HEK293 (cell line): ENCODE data around the gene TLCD3B.
"Not testable (repeated sequence)": the region's sequence is repeated elsewhere in the genome, so short reads cannot be mapped to it uniquely, and the experiment has no call there.

ENCODE experiments used
- CTCF ChIA-PET: fragments of 350-600 bp; formaldehyde crosslinking; extraction: SDS; loops from one replicate; lab custom pipeline; 2021; ENCODE audit warnings: antibody characterized with exemption; lab: Yijun Ruan, JAX
- POLR2A ChIA-PET: fragments of 300-600 bp; formaldehyde crosslinking; extraction: SDS; loops from one replicate; lab custom pipeline; 2020; ENCODE audit warnings: antibody characterized with exemption, inconsistent platforms; lab: Yijun Ruan, JAX
- H3K27ac ChIP-seq: fragments of 200-500 bp; sonication (Bioruptor generic); 2 replicates; pipeline ENCODE4 v1.5.1; 2014; ENCODE audit warnings: low read depth, low read length, control low read depth, inconsistent platforms; ENCODE audit errors: extremely low read depth
- H3K36me3 ChIP-seq, 2 experiments: fragments of 200-500 bp in 1 of 2; sonication (Bioruptor generic) in 1 of 2; 1 replicate in 1 of 2; 2 replicates in 1 of 2; pipeline ENCODE4 v1.5.1; 2014 to 2017; ENCODE audit warnings: inconsistent platforms in 2 of 2, low read length in 2 of 2; ENCODE audit not compliant: control insufficient read depth in 2 of 2, insufficient read depth in 1 of 2
- H3K4me1 ChIP-seq: fragments of 200-500 bp; sonication (Bioruptor generic); 2 replicates; pipeline ENCODE4 v1.5.1; 2014; ENCODE audit warnings: mild to moderate bottlenecking, low read length, inconsistent platforms; ENCODE audit not compliant: control insufficient read depth, insufficient read depth
- H3K4me3 ChIP-seq: 2 replicates; pipeline ENCODE4 v1.5.1; 2011; ENCODE audit warnings: low read depth, mild to moderate bottlenecking, control low read depth, low read length, moderate library complexity
- H3K9me3 ChIP-seq: fragments of 200-500 bp; sonication (Bioruptor generic); 2 replicates; pipeline ENCODE4 v1.5.1; 2014; ENCODE audit warnings: low read depth, low read length, inconsistent platforms; ENCODE audit not compliant: control insufficient read depth, insufficient read depth
- ELK4 ChIP-seq: IDR thresholded peaks from 2 replicates; pipeline ENCODE4 v1.6.1; 2011; ENCODE audit warnings: mild to moderate bottlenecking, low read depth, low read length, borderline replicate concordance
- GLI2 ChIP-seq: fragments of 450-650 bp; formaldehyde crosslinking; IDR thresholded peaks from 2 replicates; pipeline ENCODE4; 2017; ENCODE audit warnings: missing biosample characterization, missing genetic modification characterization, low read depth, borderline replicate concordance
- GLIS1 ChIP-seq: fragments of 450-650 bp; formaldehyde crosslinking; IDR thresholded peaks from 2 replicates; pipeline ENCODE4 v1.5.1; 2016; ENCODE audit warnings: missing biosample characterization, missing genetic modification characterization
- RBAK ChIP-seq: fragments of 450-650 bp; formaldehyde crosslinking; IDR thresholded peaks from 2 replicates; pipeline ENCODE4 v1.5.1; 2016; ENCODE audit warnings: missing biosample characterization, missing genetic modification characterization
- SALL2 ChIP-seq: fragments of 450-650 bp; formaldehyde crosslinking; IDR thresholded peaks from 2 replicates; pipeline ENCODE4 v1.5.0; 2017; ENCODE audit warnings: missing biosample characterization, mild to moderate bottlenecking, missing genetic modification characterization, borderline replicate concordance
- SCRT2 ChIP-seq: fragments of 450-650 bp; formaldehyde crosslinking; IDR thresholded peaks from 2 replicates; pipeline ENCODE4 v1.5.1; 2016; ENCODE audit warnings: missing biosample characterization, missing genetic modification characterization
- SETDB1 ChIP-seq: IDR thresholded peaks from one replicate; pipeline ENCODE4 v1.6.1; 2017; ENCODE audit warnings: mild to moderate bottlenecking, low read length, moderate library complexity, mixed read lengths; ENCODE audit not compliant: insufficient read length
- SP7 ChIP-seq: fragments of 450-650 bp; formaldehyde crosslinking; IDR thresholded peaks from 2 replicates; pipeline ENCODE4 v1.5.1; 2016; ENCODE audit warnings: missing biosample characterization, missing genetic modification characterization
- TRIM28 ChIP-seq: IDR thresholded peaks from 2 replicates; pipeline ENCODE4 v1.6.1; 2011; ENCODE audit warnings: low read length, control low read depth, borderline replicate concordance
- ZNF157 ChIP-seq: fragments of 450-650 bp; formaldehyde crosslinking; IDR thresholded peaks from 2 replicates; pipeline ENCODE4 v1.5.1; 2016; ENCODE audit warnings: missing biosample characterization, missing genetic modification characterization
- ZNF184 ChIP-seq: fragments of 450-650 bp; IDR thresholded peaks from 2 replicates; pipeline ENCODE4 v1.5.1; 2018; ENCODE audit warnings: missing biosample characterization, mild to moderate bottlenecking, missing genetic modification characterization
- ZNF221 ChIP-seq: fragments of 450-650 bp; formaldehyde crosslinking; IDR thresholded peaks from 2 replicates; pipeline ENCODE4 v1.5.1; 2017; ENCODE audit warnings: missing biosample characterization, missing genetic modification characterization, borderline replicate concordance
- ZNF341 ChIP-seq: fragments of 450-650 bp; formaldehyde crosslinking; IDR thresholded peaks from 2 replicates; pipeline ENCODE4; 2016; ENCODE audit warnings: low read depth, missing biosample characterization, missing genetic modification characterization
- ZNF362 ChIP-seq: fragments of 450-650 bp; formaldehyde crosslinking; IDR thresholded peaks from 2 replicates; pipeline ENCODE4 v1.5.1; 2016; ENCODE audit warnings: missing biosample characterization, missing genetic modification characterization
- ZNF366 ChIP-seq: fragments of 450-650 bp; formaldehyde crosslinking; conservative IDR thresholded peaks from 2 replicates; pipeline ENCODE4 v1.5.1; 2016; ENCODE audit warnings: missing biosample characterization, missing genetic modification characterization
- ZNF426 ChIP-seq: fragments of 450-650 bp; formaldehyde crosslinking; IDR thresholded peaks from 2 replicates; pipeline ENCODE4 v1.5.1; 2017; ENCODE audit warnings: missing biosample characterization, missing genetic modification characterization, mild to moderate bottlenecking, inconsistent platforms, moderate library complexity
- ZNF530 ChIP-seq: fragments of 450-650 bp; formaldehyde crosslinking; IDR thresholded peaks from 2 replicates; pipeline ENCODE4 v1.5.1; 2016; ENCODE audit warnings: low read depth, missing biosample characterization, missing genetic modification characterization
- ZNF544 ChIP-seq: fragments of 450-650 bp; formaldehyde crosslinking; IDR thresholded peaks from 2 replicates; pipeline ENCODE4 v1.5.0; 2017; ENCODE audit warnings: missing biosample characterization, missing genetic modification characterization
- ZNF626 ChIP-seq: fragments of 450-650 bp; sonication (Bioruptor Pico); formaldehyde crosslinking; IDR thresholded peaks from 2 replicates; pipeline ENCODE4 v1.5.1; 2018; ENCODE audit warnings: missing biosample characterization, missing genetic modification characterization, inconsistent platforms
- ZNF629 ChIP-seq: fragments of 450-650 bp; formaldehyde crosslinking; IDR thresholded peaks from 2 replicates; pipeline ENCODE4 v1.5.1; 2017; ENCODE audit warnings: missing biosample characterization, missing genetic modification characterization
- ZNF660 ChIP-seq: fragments of 450-650 bp; IDR thresholded peaks from 2 replicates; pipeline ENCODE4 v1.5.1; 2018; ENCODE audit warnings: missing biosample characterization, mild to moderate bottlenecking, missing genetic modification characterization
- ZNF791 ChIP-seq: fragments of 450-650 bp; formaldehyde crosslinking; IDR thresholded peaks from 2 replicates; pipeline ENCODE4 v1.5.1; 2016; ENCODE audit warnings: missing biosample characterization, missing genetic modification characterization
- TF ChIP-seq, protein P1 (sequence below): fragments of 450-650 bp; formaldehyde crosslinking; IDR thresholded peaks from 2 replicates; pipeline ENCODE4 v1.5.1; 2017; ENCODE audit warnings: missing biosample characterization, missing genetic modification characterization
- TF ChIP-seq, protein P2 (sequence below): fragments of 450-650 bp; formaldehyde crosslinking; IDR thresholded peaks from 2 replicates; pipeline ENCODE4 v1.5.1; 2016; ENCODE audit warnings: missing biosample characterization, missing genetic modification characterization

The TLCD3B gene

GRCh38 chr16:30018731-30019158 lies 12.3 kb downstream of the TLCD3B start (continued):
- TF ChIP-seq, protein P1, sequence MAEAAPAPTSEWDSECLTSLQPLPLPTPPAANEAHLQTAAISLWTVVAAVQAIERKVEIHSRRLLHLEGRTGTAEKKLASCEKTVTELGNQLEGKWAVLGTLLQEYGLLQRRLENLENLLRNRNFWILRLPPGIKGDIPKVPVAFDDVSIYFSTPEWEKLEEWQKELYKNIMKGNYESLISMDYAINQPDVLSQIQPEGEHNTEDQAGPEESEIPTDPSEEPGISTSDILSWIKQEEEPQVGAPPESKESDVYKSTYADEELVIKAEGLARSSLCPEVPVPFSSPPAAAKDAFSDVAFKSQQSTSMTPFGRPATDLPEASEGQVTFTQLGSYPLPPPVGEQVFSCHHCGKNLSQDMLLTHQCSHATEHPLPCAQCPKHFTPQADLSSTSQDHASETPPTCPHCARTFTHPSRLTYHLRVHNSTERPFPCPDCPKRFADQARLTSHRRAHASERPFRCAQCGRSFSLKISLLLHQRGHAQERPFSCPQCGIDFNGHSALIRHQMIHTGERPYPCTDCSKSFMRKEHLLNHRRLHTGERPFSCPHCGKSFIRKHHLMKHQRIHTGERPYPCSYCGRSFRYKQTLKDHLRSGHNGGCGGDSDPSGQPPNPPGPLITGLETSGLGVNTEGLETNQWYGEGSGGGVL (tag by site-specific recombination): peak; percentile 90
- TF ChIP-seq ZNF626: no peak
- peak; percentile 90 for TF ChIP-seq ZNF629
- TF ChIP-seq SCRT2: no peak
- no peak for TF ChIP-seq ZNF791 (tag by site-specific recombination)
- TF ChIP-seq ZNF544 (tag by site-specific recombination): no peak
- peak; percentile 95 for TF ChIP-seq SP7 (tag by site-specific recombination)
- 0 out of 2 replicates have a peak, but pooled peaks have one; percentile 61 for TF ChIP-seq ZNF184 (tag by site-specific recombination)
- peak; percentile 97 for TF ChIP-seq ZNF366
- TF ChIP-seq ZNF426 (tag by site-specific recombination): no peak
- TF ChIP-seq SETDB1: no peak
- no peak for TF ChIP-seq GLI2 (tag by site-specific recombination)
- TF ChIP-seq SALL2 (tag by site-specific recombination): no peak
- TF ChIP-seq ZNF341: no peak
- no peak for TF ChIP-seq ZNF221 (tag by site-specific recombination)
- TF ChIP-seq ELK4: no peak
- TF ChIP-seq ZNF530 (tag by site-specific recombination): no peak
- TF ChIP-seq ZNF157 (tag by site-specific recombination): no peak
- TF ChIP-seq TRIM28: no peak
- TF ChIP-seq ZNF660 (tag by site-specific recombination): peak; percentile 84
- TF ChIP-seq RBAK (tag by site-specific recombination): no peak
- TF ChIP-seq, protein P2, sequence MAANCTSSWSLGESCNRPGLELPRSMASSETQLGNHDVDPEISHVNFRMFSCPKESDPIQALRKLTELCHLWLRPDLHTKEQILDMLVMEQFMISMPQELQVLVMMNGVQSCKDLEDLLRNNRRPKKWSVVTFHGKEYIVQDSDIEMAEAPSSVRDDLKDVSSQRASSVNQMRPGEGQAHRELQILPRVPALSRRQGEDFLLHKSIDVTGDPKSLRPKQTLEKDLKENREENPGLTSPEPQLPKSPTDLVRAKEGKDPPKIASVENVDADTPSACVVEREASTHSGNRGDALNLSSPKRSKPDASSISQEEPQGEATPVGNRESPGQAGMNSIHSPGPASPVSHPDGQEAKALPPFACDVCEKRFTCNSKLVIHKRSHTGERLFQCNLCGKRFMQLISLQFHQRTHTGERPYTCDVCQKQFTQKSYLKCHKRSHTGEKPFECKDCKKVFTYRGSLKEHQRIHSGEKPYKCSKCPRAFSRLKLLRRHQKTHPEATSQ (tag by site-specific recombination): no peak

DNA sequence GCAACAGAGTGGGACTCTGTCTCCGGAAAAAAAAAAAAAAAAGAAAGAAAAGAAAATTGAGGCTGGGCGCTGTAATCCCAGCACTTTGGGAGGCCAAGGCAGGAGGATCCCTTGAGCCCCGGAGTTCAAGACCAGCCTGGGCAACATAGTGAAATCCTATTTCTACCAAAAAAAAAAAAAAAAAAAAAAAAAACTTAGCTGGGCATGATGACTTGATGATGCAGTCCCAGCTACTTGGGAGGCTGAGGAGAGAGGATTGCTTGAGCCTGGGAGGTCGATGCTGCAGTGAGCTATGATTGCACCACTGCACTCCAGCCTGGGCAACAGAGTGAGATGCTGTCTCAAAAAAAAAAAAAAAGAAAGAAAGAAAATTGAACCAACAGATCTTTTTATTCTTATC lies 13.1 kb downstream of the TLCD3B start:
- CTCF ChIA-PET: interaction anchor here (0.6 to 4.8 kb wide), 3 partner anchors 14 to 317 kb away, joined by 3 to 34 read pairs (median 5); partner anchors contain the start of gene TLCD3B
- not testable (repeated sequence) for H3K4me1 ChIP-seq, H3K36me3 ChIP-seq, H3K27ac ChIP-seq, H3K9me3 ChIP-seq, H3K4me3 ChIP-seq
- TF ChIP-seq ZNF362 (peak; percentile 79), GLIS1 (tag by site-specific recombination) (peak; percentile 59)
- POLR2A ChIA-PET: interaction anchor here (0.6 to 2.3 kb wide), 7 partner anchors 22 to 437 kb away, joined by 3 to 11 read pairs (median 7); partner anchors contain the start of genes HIRIP3, INO80E and KCTD13
